ENCODE results near the gene ADRA2C. TPM values are rescaled to one million over a fixed set of nuclear protein-coding genes. Genes with fewer than 3 reads are reported as not detected.

Gene ADRA2C
- total RNA-seq, 1 donor from 2014 or later = 3.2 TPM

GRCh38 chr4:3719836-3720235 is 46.3 kb upstream of the ADRA2C start:
- Mint-ChIP-seq H3K4me3 (ENCODE audit: unreplicated experiment) (no peak overlapping the region), H3K27me3 (ENCODE audit: unreplicated experiment) (peaks cover 8% of the 10 kb centered on the region), H3K27ac (ENCODE audit: unreplicated experiment) (no peak overlapping the region), H3K9me3 (ENCODE audit: unreplicated experiment) (no peaks in the 10 kb centered on the region), H3K36me3 (ENCODE audit: low read depth, unreplicated experiment) (peaks cover 7% of the 10 kb centered on the region), H3K4me1 (ENCODE audit: unreplicated experiment) (peaks cover 6% of the 10 kb centered on the region)
- no peak for TF ChIP-seq CTCF (IDR thresholded peaks at IDR 0.05; ENCODE audit: unreplicated experiment)
- no peak for DNase-seq (ENCODE audit: low spot score)

- Mint-ChIP-seq H3K27me3 (ENCODE audit: unreplicated experiment) (peaks cover 9% of the 10 kb centered on the region), H3K9me3 (ENCODE audit: unreplicated experiment) (no peaks in the 10 kb centered on the region), H3K4me3 (ENCODE audit: unreplicated experiment) (no peak overlapping the region), H3K36me3 (ENCODE audit: low read depth, unreplicated experiment) (peaks cover 7% of the 10 kb centered on the region), H3K4me1 (ENCODE audit: unreplicated experiment) (peaks cover 6% of the 10 kb centered on the region), H3K27ac (ENCODE audit: unreplicated experiment) (no peak overlapping the region)
- no peak for DNase-seq (ENCODE audit: low spot score)
- TF ChIP-seq CTCF (IDR thresholded peaks at IDR 0.05; ENCODE audit: unreplicated experiment) = no peak
Observed at GRCh38 chr4:3720466-3720865, 45.7 kb upstream of the ADRA2C start.

GRCh38 chr4:3721186-3721585 is 45.0 kb upstream of the ADRA2C start:
- H3K4me3 Mint-ChIP-seq (ENCODE audit: unreplicated experiment) = no peak overlapping the region

GRCh38 chr4:3721627-3722026 is 44.6 kb upstream of the ADRA2C start:
- Mint-ChIP-seq H3K36me3 (ENCODE audit: low read depth, unreplicated experiment) (peaks cover 7% of the 10 kb centered on the region), H3K27me3 (ENCODE audit: unreplicated experiment) (peaks cover 9% of the 10 kb centered on the region), H3K4me1 (ENCODE audit: unreplicated experiment) (peaks cover 6% of the 10 kb centered on the region), H3K4me3 (ENCODE audit: unreplicated experiment) (no peak overlapping the region), H3K27ac (ENCODE audit: unreplicated experiment) (no peak overlapping the region), H3K9me3 (ENCODE audit: unreplicated experiment) (no peaks in the 10 kb centered on the region)
- no peak for TF ChIP-seq CTCF (IDR thresholded peaks at IDR 0.05; ENCODE audit: unreplicated experiment)
- no peak for DNase-seq (ENCODE audit: low spot score)

More at GRCh38 chr4:3721186-3721585, 45.0 kb upstream of the ADRA2C start:
- peaks cover 6% of the 10 kb centered on the region for H3K4me1 Mint-ChIP-seq (ENCODE audit: unreplicated experiment)
- H3K36me3 Mint-ChIP-seq (ENCODE audit: low read depth, unreplicated experiment) = peaks cover 7% of the 10 kb centered on the region
- no peak for DNase-seq (ENCODE audit: low spot score)
- no peaks in the 10 kb centered on the region for H3K9me3 Mint-ChIP-seq (ENCODE audit: unreplicated experiment)
- H3K27me3 Mint-ChIP-seq (ENCODE audit: unreplicated experiment) = peaks cover 9% of the 10 kb centered on the region
- no peak overlapping the region for H3K27ac Mint-ChIP-seq (ENCODE audit: unreplicated experiment)
- TF ChIP-seq CTCF (IDR thresholded peaks at IDR 0.05; ENCODE audit: unreplicated experiment) = no peak

GRCh38 chr4:3722446-3723231 is 43.5 kb upstream of the ADRA2C start:
- Mint-ChIP-seq H3K4me1 (ENCODE audit: unreplicated experiment) (peaks cover 6% of the 10 kb centered on the region), H3K27ac (ENCODE audit: unreplicated experiment) (no peak overlapping the region), H3K36me3 (ENCODE audit: low read depth, unreplicated experiment) (peaks cover 7% of the 10 kb centered on the region), H3K27me3 (ENCODE audit: unreplicated experiment) (peaks cover 9% of the 10 kb centered on the region), H3K4me3 (ENCODE audit: unreplicated experiment) (no peak overlapping the region), H3K9me3 (ENCODE audit: unreplicated experiment) (no peaks in the 10 kb centered on the region)
- no peak for TF ChIP-seq CTCF (IDR thresholded peaks at IDR 0.05; ENCODE audit: unreplicated experiment)
- no peak for DNase-seq (ENCODE audit: low spot score)

Measured in endothelial cell (in vitro differentiated cells).